GM12873 (cell line): ENCODE results near the gene SMDT1.

Source experiments
- CTCF ChIP-seq: IDR thresholded peaks from 2 replicates; pipeline ENCODE4 v1.5.1; 2012; ENCODE audit warnings: low read depth, mild to moderate bottlenecking, moderate library complexity, low read length, control low read depth; ENCODE audit not compliant: insufficient read depth; ENCODE audit errors: missing control alignments

SMDT1 gene

GRCh38 chr22:42078469-42079318 lies 806 bp upstream of the SMDT1 start:
- no peak for TF ChIP-seq CTCF

GRCh38 chr22:42080287-42080686 lies 787 bp downstream of the SMDT1 start:
- no peak for TF ChIP-seq CTCF

- no peak for TF ChIP-seq CTCF
Measured at GRCh38 chr22:42083119-42083518, 3.6 kb downstream of the SMDT1 start.

- TF ChIP-seq CTCF, result no peak
Measured at GRCh38 chr22:42084874-42085273, 5.4 kb downstream of the SMDT1 start.

- TF ChIP-seq CTCF, result no peak
Measured at GRCh38 chr22:42086051-42086450, 6.6 kb downstream of the SMDT1 start.

GRCh38 chr22:42090596-42091454 lies 11.3 kb downstream of the SMDT1 start, which contains the start of gene NDUFA6:
TSS of gene NDUFA6 (minus strand) at chr22:42090772. CDS start at chr22:42090744, 28 bp downstream.
- peak; percentile 99 for TF ChIP-seq CTCF

- no peak for TF ChIP-seq CTCF
Measured at GRCh38 chr22:42091455-42091782, 11.9 kb downstream of the SMDT1 start.
